B cell (primary cell): ENCODE results near the gene APLP1. TPM values are rescaled to one million over a fixed set of nuclear protein-coding genes. Genes with fewer than 3 reads are reported as not detected.
"Not testable (repeated sequence)": the region's sequence is repeated elsewhere in the genome, so short reads cannot be mapped to it uniquely, and the experiment has no call there.

ENCODE experiments used
- ATAC-seq: fragments of 200-7000 bp; cut with Tn5 transposase; one replicate; pipeline ENCODE4 v1.10.0; 2021; ENCODE audit warnings: low read depth, mild to moderate bottlenecking, moderate number of reproducible peaks, moderate library complexity
- CTCF ChIA-PET: fragments of 350-600 bp; sonication (Branson Sonifier 250); formaldehyde crosslinking; loops from one replicate; lab custom pipeline; 2021; ENCODE audit warnings: antibody characterized with exemption, inconsistent platforms; lab: Charles Lee
- POLR2A ChIA-PET: fragments of 350-600 bp; sonication (Branson Sonifier 250); formaldehyde crosslinking; loops from one replicate; lab custom pipeline; 2021; ENCODE audit warnings: antibody characterized with exemption; lab: Charles Lee
- DNase-seq: peaks from one replicate; pipeline ENCODE4 v3.0.0; 2013
- H2AFZ ChIP-seq: 2 replicates; pipeline ENCODE4 v1.6.1; 2012; ENCODE audit warnings: mild to moderate bottlenecking, low read depth, low read length; ENCODE audit not compliant: insufficient read depth, poor library complexity, severe bottlenecking
- H3K27ac ChIP-seq, 2 donors: 1 replicate in 1 of 2; 2 replicates in 1 of 2; pipeline ENCODE4 v1.5.1; 2012 to 2013; ENCODE audit warnings: low read length in 2 of 2, mild to moderate bottlenecking in 2 of 2, moderate library complexity in 1 of 2
- H3K27me3 ChIP-seq, 4 experiments: fragments of 200-600 bp in 1 of 4; sonication (generic) in 1 of 4; replicated peaks in 1 of 4; 1 replicate in 2 of 4; 2 replicates in 2 of 4; pipeline versions ENCODE4 v1.6.1 to v1.7.0; 2013 to 2016; ENCODE audit warnings: low read length in 3 of 4, mild to moderate bottlenecking in 2 of 4, mixed read lengths in 1 of 4, moderate library complexity in 1 of 4; ENCODE audit not compliant: insufficient read depth in 4 of 4, control insufficient read depth in 3 of 4; ENCODE audit errors: control extremely low read depth in 1 of 4
- H3K36me3 ChIP-seq, 2 experiments: replicated peaks in 1 of 2; 1 replicate in 1 of 2; 2 replicates in 1 of 2; pipeline versions ENCODE4 v1.6.1 to v1.7.1; 2013; ENCODE audit warnings: low read length in 1 of 2; ENCODE audit not compliant: insufficient read depth in 2 of 2, control insufficient read depth in 1 of 2; ENCODE audit errors: control extremely low read depth in 1 of 2, extremely low read depth in 1 of 2
- H3K4me1 ChIP-seq, 2 donors: fragments of 200-600 bp in 1 of 2; sonication (generic) in 1 of 2; 1 replicate in 1 of 2; 2 replicates in 1 of 2; pipeline versions ENCODE4 v1.5.1 to v1.6.1; 2013 to 2017; ENCODE audit warnings: low read length in 2 of 2; ENCODE audit not compliant: control insufficient read depth in 2 of 2, insufficient read depth in 2 of 2
- H3K4me2 ChIP-seq: replicated peaks from 2 replicates; pipeline ENCODE3; 2012; ENCODE audit warnings: mild to moderate bottlenecking, low read depth, low read length; ENCODE audit not compliant: poor library complexity, severe bottlenecking
- H3K4me3 ChIP-seq, 5 experiments: fragments of 200-600 bp in 1 of 5; sonication (generic) in 1 of 5; 1 replicate in 3 of 5; 2 replicates in 2 of 5; pipeline versions ENCODE4 v1.5.1 to v1.7.0; 2011 to 2016; ENCODE audit warnings: low read length in 4 of 5, mild to moderate bottlenecking in 4 of 5, low read depth in 2 of 5, control low read depth in 1 of 5, moderate library complexity in 1 of 5; ENCODE audit not compliant: insufficient read depth in 1 of 5; ENCODE audit errors: control extremely low read depth in 1 of 5, extremely low read depth in 1 of 5
- H3K79me2 ChIP-seq: fragments of 200-600 bp; sonication (generic); one replicate; pipeline ENCODE4 v1.6.0; 2016; ENCODE audit warnings: low read length; ENCODE audit not compliant: control insufficient read depth, insufficient read depth
- H3K9ac ChIP-seq: fragments of 200-600 bp; sonication (generic); 2 replicates; pipeline ENCODE4 v1.6.1; 2017; ENCODE audit warnings: mild to moderate bottlenecking, low read length, moderate library complexity
- H3K9me3 ChIP-seq, 3 donors: one replicate each; pipeline versions ENCODE4 v1.6.1 to v1.7.1; 2013; ENCODE audit warnings: low read length in 2 of 3; ENCODE audit not compliant: control insufficient read depth in 2 of 3, insufficient read depth in 1 of 3; ENCODE audit errors: control extremely low read depth in 1 of 3
- H4K20me1 ChIP-seq: 2 replicates; pipeline ENCODE4 v1.6.0; 2012; ENCODE audit warnings: mild to moderate bottlenecking, low read length; ENCODE audit not compliant: insufficient read depth, control insufficient read depth, poor library complexity, severe bottlenecking
- H3K27ac Mint-ChIP-seq: one replicate; pipeline ENCODE4 v1.8.0; 2021; ENCODE audit warnings: mixed read lengths
- H3K27me3 Mint-ChIP-seq: one replicate; pipeline ENCODE4 v1.8.0; 2021; ENCODE audit warnings: mixed read lengths
- H3K4me1 Mint-ChIP-seq: one replicate; pipeline ENCODE4 v1.8.0; 2021; ENCODE audit warnings: mixed read lengths
- H3K4me3 Mint-ChIP-seq: one replicate; pipeline ENCODE4 v1.8.0; 2021; ENCODE audit warnings: mixed read lengths
- H3K9me3 Mint-ChIP-seq: one replicate; pipeline ENCODE4 v1.8.0; 2022; ENCODE audit warnings: mixed read lengths; ENCODE audit not compliant: insufficient read depth
- CTCF ChIP-seq: fragments of 200-600 bp; IDR thresholded peaks from one replicate; pipeline ENCODE4 v1.8.0; 2022; ENCODE audit warnings: antibody characterized with exemption, mild to moderate bottlenecking
- EZH2 ChIP-seq: IDR thresholded peaks from 2 replicates; pipeline ENCODE4 v1.6.1; 2012; ENCODE audit warnings: borderline replicate concordance, low read depth, mild to moderate bottlenecking, moderate library complexity, low read length; ENCODE audit not compliant: insufficient read depth, poor library complexity, severe bottlenecking
- WGBS: methylation state at CpG from one replicate; pipeline ENCODE4 v1.1.5; 2013; ENCODE audit warnings: missing lambda C conversion rate; ENCODE audit not compliant: insufficient coverage; 5-methylcytosine and 5-hydroxymethylcytosine counted together
- intact Hi-C: fragments of 100-400 bp; cut with micrococcal nuclease; formaldehyde crosslinking; loops from one replicate; pipeline ENCODE4 v1.10.0; 2022
- polyA plus RNA-seq: library from polyadenylated mRNA; depleted of rRNA; stranded (reverse); fragments of >200 nt; gene quantifications from 2 replicates; pipeline ENCODE4 v1.2.3, GENCODE V29; 2012
- total RNA-seq, 2 donors: library from RNA; stranded (reverse); fragments of 120-200 nt in 1 of 2; gene quantifications; 1 replicate in 1 of 2; 2 replicates in 1 of 2; pipeline versions ENCODE4 v1.2.3 to v1.2.4, GENCODE V29; 2013 to 2022

The APLP1 gene
- total and polyA plus RNA-seq, 2 donors (not counting 1 experiment from before 2014, with no cell fraction given): 0.06 TPM; not detected in 1

DNA sequence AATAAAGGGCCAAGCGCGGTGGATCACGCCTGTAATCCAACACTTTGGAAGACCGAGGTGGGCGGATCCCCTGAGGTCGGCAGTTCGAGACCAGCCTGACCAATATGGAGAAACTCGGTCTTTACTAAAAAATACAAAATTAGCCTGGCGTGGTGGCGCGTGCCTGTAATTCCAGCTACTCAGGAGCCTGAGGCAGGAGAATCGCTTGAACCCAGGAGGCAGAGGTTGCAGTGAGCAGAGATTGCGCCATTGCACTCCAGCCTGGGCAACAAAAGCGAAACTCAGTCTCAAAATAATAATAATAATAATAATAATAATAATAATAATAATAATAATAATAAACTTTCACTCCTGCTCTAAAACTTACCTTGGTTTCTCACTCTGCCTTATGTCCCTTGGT, 42.0 kb downstream of the APLP1 start:
- DNase-seq, ATAC-seq, H3K4me2 ChIP-seq, H3K36me3 ChIP-seq, H3K9me3 Mint-ChIP-seq, H3K9ac ChIP-seq, H3K27me3 Mint-ChIP-seq, CTCF ChIA-PET, H3K27ac Mint-ChIP-seq, H3K9me3 ChIP-seq, H3K79me2 ChIP-seq, H3K4me3 ChIP-seq, H2AFZ ChIP-seq, intact Hi-C loops, H4K20me1 ChIP-seq, H3K27me3 ChIP-seq: not testable (repeated sequence)
- POLR2A ChIA-PET: interaction anchor here (0.7 kb wide), 1 partner anchor 204 kb away, joined by 3 read pairs; no protein-coding TSS in a partner anchor
- Mint-ChIP-seq H3K4me1 (peaks cover 52% of the 10 kb centered on the region), H3K4me3 (peak overlapping the region; percentile 39)
- 100% methylated on average over 8 of the region's 14 CpGs for WGBS
- Histone ChIP-seq H3K27ac (peak overlapping the region in 1 of 2 donors; percentile 87), H3K4me1 (peaks cover 31 to 56% of the 10 kb centered on the region in 2 donors)

GRCh38 chr19:35911173-35911572, 42.8 kb downstream of the APLP1 start:
- peaks cover 31 to 58% of the 10 kb centered on the region in 2 donors for H3K4me1 ChIP-seq
- H3K4me1 Mint-ChIP-seq: peaks cover 53% of the 10 kb centered on the region

More at GRCh38 chr19:35911173-35911572, 42.8 kb downstream of the APLP1 start:
- H3K9ac ChIP-seq: no peak overlapping the region
- CTCF ChIA-PET: interaction anchor here (1.6 kb wide), 1 partner anchor 20 kb away, joined by 5 read pairs; no protein-coding TSS in a partner anchor
- no peaks in the 10 kb centered on the region for H3K36me3 ChIP-seq
- Mint-ChIP-seq H3K27ac (peak overlapping the region; percentile 67), H3K4me3 (no peak overlapping the region), H3K27me3 (no peaks in the 10 kb centered on the region), H3K9me3 (no peaks in the 10 kb centered on the region)
- ATAC-seq: no peak
- POLR2A ChIA-PET: interaction anchor here (0.7 kb wide), 1 partner anchor 203 kb away, joined by 3 read pairs; no protein-coding TSS in a partner anchor
- no peaks in the 10 kb centered on the region for H4K20me1 ChIP-seq
- no peaks in the 10 kb centered on the region for H3K79me2 ChIP-seq
- DNase-seq: no peak
- 57% methylated on average over 2 of the region's 3 CpGs for WGBS
- H2AFZ ChIP-seq: no peak overlapping the region
- no peaks in the 10 kb centered on the region for H3K9me3 ChIP-seq
- intact Hi-C loops: no loop called here
- no peaks in the 10 kb centered on the region for H3K27me3 ChIP-seq
- no peak for TF ChIP-seq EZH2
- no peak for TF ChIP-seq CTCF
- H3K4me3 ChIP-seq: no peak overlapping the region
- no peak overlapping the region for H3K4me2 ChIP-seq
- no peak overlapping the region for H3K27ac ChIP-seq
